Activated CD8-positive, alpha-beta memory T cell treated with anti-CD3 and anti-CD28 coated beads, Interleukin-2, amount 50 U/mL, for 48 hours (primary cell): Measurements from ENCODE around the gene M1AP.

Experiments
- DNase-seq: peaks from one replicate; pipeline ENCODE4 v3.0.0-alpha.2; 2020

M1AP gene

GRCh38 chr2:74516650-74517049 is 131.5 kb downstream of the M1AP start:
- no peak for DNase-seq

- DNase-seq: peak; percentile 85
These were observed 132.0 kb downstream of the M1AP start for GRCh38 chr2:74515981-74516633.

- no peak for DNase-seq
These were observed 132.7 kb downstream of the M1AP start for GRCh38 chr2:74515271-74515980.

GRCh38 chr2:74514368-74515270 is 133.5 kb downstream of the M1AP start, which contains the start of gene TLX2:
Gene TLX2, plus strand, starts transcription at chr2:74514450. Its CDS starts 357 bp downstream, at chr2:74514807.
- no peak for DNase-seq

- DNase-seq: peak; percentile 66
These were observed 134.3 kb downstream of the M1AP start for GRCh38 chr2:74513605-74514367.

GRCh38 chr2:74512744-74513604 is 135.2 kb downstream of the M1AP start:
- no peak for DNase-seq

- DNase-seq: no peak
These were observed 136.8 kb downstream of the M1AP start for GRCh38 chr2:74511104-74511989.

- no peak for DNase-seq
These were observed 137.9 kb downstream of the M1AP start for GRCh38 chr2:74510272-74510671.

- no peak for DNase-seq
These were observed 140.1 kb downstream of the M1AP start for GRCh38 chr2:74507926-74508520.
